HG03159 (cell line): ENCODE results near the gene DECR2.
"Not testable (repeated sequence)": the region's sequence is repeated elsewhere in the genome, so short reads cannot be mapped to it uniquely, and the experiment has no call there.

Experiments used
- ATAC-seq: cut with Tn5 transposase; IDR thresholded peaks from one replicate; pipeline ENCODE4 v1.9.1; 2021; ENCODE audit warnings: mild to moderate bottlenecking, moderate library complexity; ENCODE audit not compliant: unreplicated experiment

The DECR2 gene

GRCh38 chr16:399340-400019, 2.2 kb upstream of the DECR2 start:
- no peak for ATAC-seq

GRCh38 chr16:400061-400591, 1.6 kb upstream of the DECR2 start:
- no peak for ATAC-seq

GRCh38 chr16:404971-405486, 3.3 kb downstream of the DECR2 start:
- no peak for ATAC-seq

- ATAC-seq, result no peak
Observed at GRCh38 chr16:405548-406506, 4.1 kb downstream of the DECR2 start.

GRCh38 chr16:407253-407652, 5.6 kb downstream of the DECR2 start:
- no peak for ATAC-seq

GRCh38 chr16:410516-411178, 9.0 kb downstream of the DECR2 start:
- ATAC-seq, result no peak

- ATAC-seq, result no peak
Observed at GRCh38 chr16:411576-412265, 10.0 kb downstream of the DECR2 start.

- no peak for ATAC-seq
Observed at GRCh38 chr16:414395-415169, 12.9 kb downstream of the DECR2 start.

GRCh38 chr16:415170-415498, 13.4 kb downstream of the DECR2 start:
- ATAC-seq, result not testable (repeated sequence)

GRCh38 chr16:422179-422578, 20.5 kb downstream of the DECR2 start:
- not testable (repeated sequence) for ATAC-seq

GRCh38 chr16:424033-424622, 22.4 kb downstream of the DECR2 start:
- no peak for ATAC-seq

GRCh38 chr16:424623-425081, 23.0 kb downstream of the DECR2 start:
- no peak for ATAC-seq

- peak; percentile 83 for ATAC-seq
Observed at GRCh38 chr16:425082-425718, 23.5 kb downstream of the DECR2 start, which contains the start of gene RAB11FIP3. Gene RAB11FIP3 (plus strand): TSS chr16:425649. CDS start chr16:426007, 358 bp downstream.

GRCh38 chr16:425740-426114, 24.0 kb downstream of the DECR2 start:
- ATAC-seq, result peak; percentile 42

GRCh38 chr16:426115-426905, 24.6 kb downstream of the DECR2 start:
- ATAC-seq, result peak; percentile 8

GRCh38 chr16:426906-427249, 25.2 kb downstream of the DECR2 start:
- ATAC-seq, result no peak

GRCh38 chr16:427250-427649, 25.6 kb downstream of the DECR2 start:
- no peak for ATAC-seq

GRCh38 chr16:430904-431303, 29.2 kb downstream of the DECR2 start:
- ATAC-seq, result no peak
